SIG-M5 treated with dmso at 0.1 percent for 504 hours (cell line): ENCODE data around the gene CHCHD4.
"Not testable (repeated sequence)": the region's sequence is repeated elsewhere in the genome, so short reads cannot be mapped to it uniquely, and the experiment has no call there.

Source experiments
- DNase-seq: peaks from one replicate; lab custom pipeline; 2025; ENCODE audit not compliant: unreplicated experiment; lab: John Stamatoyannopoulos, UW

The CHCHD4 gene

GRCh38 chr3:14120921-14121448 is 3.7 kb downstream of the CHCHD4 start:
- DNase-seq: not testable (repeated sequence)

GRCh38 chr3:14120111-14120920 is 4.4 kb downstream of the CHCHD4 start:
- DNase-seq: no peak

GRCh38 chr3:14119651-14120050 is 5.0 kb downstream of the CHCHD4 start:
- no peak for DNase-seq

DNA sequence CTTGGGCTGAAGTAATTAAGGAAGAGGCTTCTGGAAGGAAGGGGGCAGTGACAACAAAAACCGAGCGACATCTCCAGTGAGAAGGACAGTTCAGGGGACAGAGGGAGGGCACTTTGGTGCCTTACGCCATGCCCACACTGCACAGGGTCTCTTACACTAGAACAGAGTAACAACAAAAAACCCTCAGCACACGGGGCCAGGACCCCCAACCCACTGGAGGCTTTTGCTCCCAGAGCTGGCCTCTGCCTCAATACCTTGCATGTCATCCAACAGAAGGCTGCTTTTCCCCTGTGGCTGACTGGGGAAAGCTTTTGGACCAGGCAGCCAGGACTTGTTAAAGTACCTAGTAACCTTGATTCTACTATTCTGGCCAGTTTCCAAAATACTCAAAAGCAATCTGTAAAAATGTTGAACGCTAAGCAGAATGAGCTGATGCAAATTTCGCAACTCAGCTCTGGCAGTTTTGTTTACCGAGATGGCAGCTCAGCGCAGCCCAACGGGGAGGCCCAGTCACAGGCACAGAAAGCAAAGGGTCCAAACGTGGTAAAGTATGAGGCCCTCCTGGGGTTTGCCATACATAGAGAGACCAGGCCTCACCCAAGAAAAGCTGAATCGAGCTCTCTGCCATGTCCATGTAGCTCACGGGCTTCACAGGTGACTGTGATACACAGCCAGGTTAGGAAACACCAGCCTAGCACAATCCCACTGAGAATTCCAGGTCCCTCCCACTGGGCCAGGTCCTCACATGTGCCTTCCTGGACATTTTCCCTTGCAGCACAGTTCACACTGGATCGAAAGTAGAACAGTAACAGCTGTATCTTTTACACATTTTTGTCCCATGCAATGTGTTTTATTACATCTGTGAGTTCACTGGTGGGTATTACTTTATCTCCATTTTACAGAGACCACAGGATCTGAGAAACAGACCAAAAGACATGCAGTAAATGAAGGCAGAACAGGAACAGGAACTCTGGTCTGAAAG is 6.0 kb downstream of the CHCHD4 start:
- DNase-seq: peak; percentile 43

GRCh38 chr3:14117468-14118399 is 6.9 kb downstream of the CHCHD4 start:
- no peak for DNase-seq

DNA sequence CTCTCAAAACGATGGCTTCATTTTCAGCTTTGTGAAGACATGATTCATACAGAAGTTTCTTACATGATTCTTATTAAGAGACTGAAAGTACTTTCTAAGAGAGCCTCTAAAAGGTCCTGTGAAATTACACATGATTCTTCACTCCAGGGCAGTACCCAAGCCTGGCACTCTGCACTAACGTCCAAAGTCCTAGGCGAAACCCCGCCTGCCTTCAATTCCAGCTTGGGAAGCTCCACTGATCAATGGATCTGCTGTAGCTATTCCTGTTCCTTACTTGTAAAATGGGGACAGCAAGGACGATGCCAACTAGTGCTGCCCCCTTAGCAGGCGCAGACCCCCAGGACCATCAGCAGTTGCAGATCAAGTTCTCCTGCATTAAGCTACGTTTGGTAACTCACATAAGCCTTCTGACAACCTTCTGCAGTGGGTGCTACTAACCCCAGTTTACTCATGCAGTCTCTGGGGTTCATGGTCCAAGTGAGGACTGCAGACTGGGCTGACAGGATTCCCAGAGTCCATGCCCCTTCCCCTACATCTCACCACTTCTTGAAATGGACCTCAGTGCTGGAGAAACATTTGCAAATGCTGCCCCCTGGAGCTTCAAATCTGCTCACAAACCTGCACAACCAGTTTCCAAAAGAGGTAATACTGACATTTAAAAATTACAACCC is 10.6 kb downstream of the CHCHD4 start:
- peak; percentile 17 for DNase-seq

GRCh38 chr3:14110699-14111098 is 14.0 kb downstream of the CHCHD4 start:
- DNase-seq: no peak

- not testable (repeated sequence) for DNase-seq
Measured at GRCh38 chr3:14109821-14110220, 14.8 kb downstream of the CHCHD4 start.

- no peak for DNase-seq
Measured at GRCh38 chr3:14097616-14098391, 26.9 kb downstream of the CHCHD4 start.

DNA sequence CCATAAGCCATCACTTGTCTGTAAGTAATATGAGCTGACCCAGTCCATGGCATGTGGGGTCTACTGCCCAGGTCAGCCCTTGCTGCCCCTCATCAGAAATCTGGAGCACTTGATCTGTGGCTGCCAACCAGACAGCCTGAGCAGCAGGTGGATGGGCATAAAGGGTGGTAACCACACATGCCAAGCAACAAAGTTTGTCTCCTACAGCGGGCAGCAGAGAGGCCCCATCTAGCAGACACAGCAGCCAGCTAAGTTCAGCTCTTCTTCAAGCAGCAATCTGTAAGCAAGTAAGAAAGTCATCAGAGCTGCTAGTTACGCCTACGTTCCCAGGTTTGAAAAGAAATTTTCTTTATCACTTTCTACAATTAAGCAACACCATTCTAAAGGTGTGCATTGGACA is 27.9 kb downstream of the CHCHD4 start:
- DNase-seq: no peak

DNA sequence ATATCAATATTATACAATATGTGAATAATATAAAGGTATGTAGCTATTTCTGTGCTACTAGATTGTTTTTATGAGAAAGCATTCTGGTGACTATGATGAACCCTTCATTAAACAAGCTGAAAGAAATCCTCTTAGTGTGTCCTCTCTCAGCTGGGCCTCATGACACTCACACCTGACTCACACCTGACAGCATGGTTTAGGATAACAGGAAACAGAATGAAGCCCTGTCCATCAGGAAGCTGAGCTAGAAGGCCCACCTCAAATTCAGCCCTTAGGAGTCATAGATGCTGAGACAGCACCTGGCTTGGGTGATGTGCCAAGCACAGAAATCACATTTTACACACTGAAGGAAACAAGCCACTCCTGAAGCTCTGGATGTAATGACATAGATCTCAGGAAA is 30.8 kb downstream of the CHCHD4 start:
- no peak for DNase-seq

- DNase-seq: no peak
Measured at GRCh38 chr3:14092464-14092863, 32.2 kb downstream of the CHCHD4 start.

DNA sequence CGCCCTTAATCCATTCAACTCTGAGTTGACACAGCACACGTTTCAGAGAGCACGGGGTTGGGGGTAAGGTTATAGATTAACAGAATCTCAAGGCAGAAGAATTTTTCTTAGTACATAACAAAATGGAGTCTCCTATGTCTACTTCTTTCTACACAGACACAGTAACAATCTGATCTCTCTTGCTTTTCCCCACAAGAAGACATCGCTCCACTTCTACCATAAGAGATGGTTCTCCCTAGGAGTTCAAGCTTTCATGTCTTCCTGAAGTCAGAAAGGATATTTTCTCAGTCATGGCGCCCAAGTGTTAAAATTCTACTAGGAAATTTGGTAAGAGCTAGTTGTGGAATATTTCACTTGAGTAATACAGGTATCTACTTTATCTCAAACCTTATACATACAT is 32.7 kb downstream of the CHCHD4 start:
- DNase-seq: not testable (repeated sequence)

- DNase-seq: not testable (repeated sequence)
Measured at GRCh38 chr3:14087461-14087860, 37.2 kb downstream of the CHCHD4 start.

DNA sequence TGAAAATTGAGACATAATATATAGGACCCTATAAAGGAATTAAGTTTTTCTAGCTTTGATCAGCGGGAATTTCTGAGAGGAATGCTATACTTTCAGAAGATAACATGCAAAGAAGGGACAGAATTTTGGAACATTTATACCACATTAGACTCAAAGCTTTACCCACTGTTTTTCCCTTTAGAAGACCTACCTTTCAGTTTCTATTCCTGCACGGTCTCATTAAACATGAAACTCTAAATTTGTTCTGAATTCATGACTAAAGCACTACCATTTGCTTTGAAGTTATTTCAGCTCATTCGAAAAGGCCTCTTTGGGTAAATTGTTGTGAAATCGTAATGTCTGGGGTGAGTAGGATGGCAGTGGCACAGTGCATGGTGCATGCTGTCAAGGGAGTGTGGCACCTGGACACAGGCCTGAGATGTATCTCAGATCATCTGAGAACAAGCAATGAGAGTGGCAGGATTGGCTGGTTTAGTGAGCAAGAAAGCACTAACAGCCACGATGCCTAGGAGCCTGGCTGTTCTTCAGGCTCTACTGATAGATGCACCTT is 42.5 kb downstream of the CHCHD4 start:
- no peak for DNase-seq

DNA sequence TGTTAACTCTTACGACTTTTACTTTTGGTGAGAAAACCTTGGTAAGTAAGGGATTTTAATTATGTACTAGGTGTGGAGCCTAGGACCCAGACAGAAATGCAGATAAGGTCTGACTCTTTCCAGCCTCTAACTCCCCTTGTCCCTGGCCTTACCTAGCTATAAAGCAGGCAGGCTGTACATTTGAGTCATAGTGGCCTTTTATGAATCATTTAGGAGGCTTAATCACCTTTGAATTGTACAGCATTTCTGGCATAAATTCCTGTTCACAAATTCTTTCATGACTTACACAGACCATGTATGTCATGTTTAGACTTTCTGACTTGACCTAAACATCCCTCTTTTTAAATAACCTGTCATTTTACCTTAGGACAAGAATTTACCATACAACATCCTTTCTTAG is 47.4 kb downstream of the CHCHD4 start:
- no peak for DNase-seq

DNA sequence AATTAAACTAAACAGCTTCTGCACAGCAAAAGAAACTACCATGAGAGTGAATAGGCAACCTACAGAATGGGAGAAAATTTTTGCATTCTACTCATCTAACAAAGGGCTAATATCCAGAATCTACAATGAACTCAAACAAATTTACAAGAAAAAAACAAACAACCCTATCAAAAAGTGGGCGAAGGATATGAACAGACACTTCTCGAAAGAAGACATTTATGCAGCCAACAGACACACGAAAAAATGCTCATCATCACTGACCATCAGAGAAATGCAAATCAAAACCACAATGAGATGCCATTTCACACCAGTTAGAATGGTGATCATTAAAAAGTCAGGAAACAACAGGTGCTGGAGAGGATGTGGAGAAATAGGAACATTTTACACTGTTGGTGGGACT is 49.4 kb downstream of the CHCHD4 start:
- DNase-seq: not testable (repeated sequence)

DNA sequence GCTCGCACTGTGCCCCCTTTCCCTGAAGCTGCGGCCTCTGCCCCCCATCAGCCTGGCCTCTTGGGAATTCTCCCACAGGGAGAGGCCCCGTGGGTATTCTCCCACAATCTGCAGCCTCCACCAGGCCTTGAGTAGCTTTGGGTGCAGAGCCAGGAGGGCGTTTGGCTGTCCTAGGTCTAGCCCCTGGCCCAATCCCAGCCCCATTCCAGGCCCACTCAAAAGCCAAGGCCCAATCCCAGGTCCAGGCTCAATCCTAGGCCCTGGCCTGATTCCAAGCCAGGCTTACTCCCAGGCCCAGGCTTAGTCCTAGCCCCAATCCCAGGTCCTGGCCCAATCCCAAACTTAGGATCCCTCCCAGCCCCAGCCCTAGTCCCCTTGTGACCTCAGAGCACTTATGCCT is 59.8 kb downstream of the CHCHD4 start:
- DNase-seq: no peak

DNA sequence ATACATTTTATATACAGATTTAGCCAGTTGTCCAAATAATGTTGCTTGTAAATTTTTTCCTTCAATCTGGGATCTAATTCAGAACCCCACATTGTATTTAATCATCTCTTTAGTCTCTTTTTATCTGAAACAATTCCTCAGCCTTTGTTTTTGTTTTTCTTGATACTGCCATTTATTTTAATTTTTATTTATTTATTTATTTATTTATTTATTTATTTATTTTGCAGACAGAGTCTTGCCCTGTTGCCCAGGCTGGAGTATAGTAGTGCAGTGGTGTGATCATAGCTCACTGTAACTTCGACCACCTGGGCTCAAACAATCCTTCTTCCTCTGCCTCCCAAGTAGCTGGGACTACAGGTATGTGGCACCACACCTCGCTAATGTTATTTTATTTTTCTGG is 61.5 kb downstream of the CHCHD4 start:
- no peak for DNase-seq
